Measurements from ENCODE around the gene NACC2.

The NACC2 gene, protein sequence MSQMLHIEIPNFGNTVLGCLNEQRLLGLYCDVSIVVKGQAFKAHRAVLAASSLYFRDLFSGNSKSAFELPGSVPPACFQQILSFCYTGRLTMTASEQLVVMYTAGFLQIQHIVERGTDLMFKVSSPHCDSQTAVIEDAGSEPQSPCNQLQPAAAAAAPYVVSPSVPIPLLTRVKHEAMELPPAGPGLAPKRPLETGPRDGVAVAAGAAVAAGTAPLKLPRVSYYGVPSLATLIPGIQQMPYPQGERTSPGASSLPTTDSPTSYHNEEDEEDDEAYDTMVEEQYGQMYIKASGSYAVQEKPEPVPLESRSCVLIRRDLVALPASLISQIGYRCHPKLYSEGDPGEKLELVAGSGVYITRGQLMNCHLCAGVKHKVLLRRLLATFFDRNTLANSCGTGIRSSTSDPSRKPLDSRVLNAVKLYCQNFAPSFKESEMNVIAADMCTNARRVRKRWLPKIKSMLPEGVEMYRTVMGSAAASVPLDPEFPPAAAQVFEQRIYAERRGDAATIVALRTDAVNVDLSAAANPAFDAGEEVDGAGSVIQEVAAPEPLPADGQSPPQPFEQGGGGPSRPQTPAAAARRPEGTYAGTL
- 21.6 to 44.4 reads per million in 2 experiments for total RNA-seq

DNA sequence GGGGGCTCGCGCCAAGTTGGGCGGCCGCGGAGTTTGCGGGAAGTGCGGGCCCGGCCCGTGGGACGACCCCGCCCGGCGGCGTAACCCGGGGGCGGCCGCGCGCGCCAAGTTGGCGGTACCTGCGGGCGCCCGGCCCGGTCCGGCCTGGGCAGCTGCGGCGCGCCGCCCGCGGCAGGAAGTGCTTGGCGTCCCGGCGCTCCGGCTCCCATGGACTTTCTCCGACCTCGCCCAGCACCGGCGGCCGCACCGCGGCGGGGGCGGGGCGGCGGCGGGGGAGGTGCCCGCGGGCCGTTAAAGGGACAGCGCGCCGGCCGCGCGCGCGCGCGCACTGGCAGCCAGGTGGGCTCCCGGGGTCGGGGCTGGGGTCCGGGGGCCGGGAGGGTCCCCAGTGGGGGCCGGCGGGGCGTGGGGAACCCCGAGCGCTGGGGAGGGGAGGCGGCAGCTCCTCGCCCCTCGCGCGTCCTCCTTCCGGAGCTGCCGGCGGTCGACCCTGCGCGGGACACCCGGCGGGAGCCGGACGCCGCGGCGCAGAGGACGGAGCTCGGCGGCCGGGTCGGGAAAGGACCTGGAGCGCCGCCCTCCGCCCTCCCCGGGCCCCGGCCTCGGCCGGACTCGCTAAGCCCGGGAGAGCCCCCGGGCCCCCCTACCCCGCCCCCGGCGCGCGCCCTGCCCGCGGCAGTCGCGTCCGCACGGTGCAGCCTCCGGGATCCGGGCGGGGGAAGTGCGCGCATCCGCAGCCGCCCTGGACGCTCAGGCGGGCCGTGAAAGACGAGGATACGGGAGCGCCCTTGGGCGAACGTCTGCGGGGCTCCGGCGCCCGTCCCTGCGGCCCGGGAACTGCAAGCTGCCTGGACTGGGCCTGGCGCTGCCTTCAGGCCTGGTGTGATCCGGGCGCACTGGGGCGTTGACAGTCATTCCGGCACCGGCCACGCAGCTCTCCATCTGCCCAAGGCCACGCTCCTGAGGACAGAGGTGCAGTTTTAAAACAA is at the start of gene NACC2:
Gene NACC2 (minus strand): TSS at position 220 of the 989 bp plus-strand sequence. CDS start 44,768 bp downstream, outside the sequence.
- DNase-seq (ENCODE audit: low read depth) = no peak

DNA sequence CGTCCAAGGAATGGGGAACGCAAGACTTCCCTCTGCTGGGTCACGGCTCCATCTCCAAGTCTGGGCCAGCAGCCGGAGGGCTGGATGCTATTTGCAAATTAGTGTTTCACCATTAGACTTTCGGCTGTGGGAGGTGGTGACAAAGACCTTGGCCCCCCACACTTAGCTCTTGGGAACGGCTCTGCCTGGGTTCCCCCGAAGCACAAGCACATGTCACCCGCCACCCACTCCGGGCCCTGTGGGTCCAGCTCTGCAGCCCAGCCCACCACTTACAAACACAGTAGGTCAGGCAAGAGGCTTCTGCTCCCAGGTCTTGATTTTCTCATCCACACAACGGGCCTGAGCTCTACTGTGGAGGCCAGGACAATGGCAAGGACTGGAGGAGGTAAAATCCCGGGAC is 49.4 kb upstream of the NACC2 start:
- no peak for DNase-seq (ENCODE audit: low read depth)

DNA sequence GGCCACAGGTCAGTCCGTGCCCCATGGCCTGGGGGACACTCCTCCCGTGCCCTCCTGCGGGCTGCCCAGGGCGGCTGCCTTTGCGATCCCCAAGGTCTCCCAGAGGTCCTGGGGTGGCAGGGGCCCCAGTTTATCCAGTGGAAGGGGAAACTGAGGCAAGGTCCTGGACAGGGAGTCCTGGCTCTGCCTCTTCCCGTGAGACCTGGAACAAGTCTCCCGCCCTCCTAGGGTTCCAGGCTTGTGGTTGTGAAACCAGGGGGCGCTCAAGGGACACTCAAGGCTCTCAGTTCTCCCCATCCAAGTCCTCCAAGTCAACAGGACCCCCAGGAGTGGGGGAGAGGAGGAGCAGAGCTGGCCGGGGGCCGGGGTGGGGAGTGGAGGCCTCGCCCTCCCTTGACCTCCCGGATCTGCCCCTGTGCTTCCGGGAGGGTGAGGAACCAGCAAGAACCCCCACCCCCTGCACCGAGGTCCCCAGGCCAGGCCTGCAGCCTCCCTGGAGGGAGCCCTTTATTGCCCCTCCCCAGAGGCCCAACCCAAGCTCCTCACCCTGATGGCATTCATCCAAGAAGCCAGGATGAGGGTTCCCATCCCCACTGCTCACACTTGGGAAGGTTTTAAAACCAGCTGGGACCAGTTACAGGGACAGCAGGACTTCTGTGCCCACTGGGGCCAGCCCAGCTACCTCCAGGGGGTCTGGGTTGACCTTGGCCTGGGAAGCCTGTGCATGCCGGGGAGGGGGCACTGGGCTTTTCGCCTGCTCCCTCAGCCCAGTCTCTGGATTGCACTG is 48.3 kb upstream of the NACC2 start:
- DNase-seq (ENCODE audit: low read depth) = no peak

DNA sequence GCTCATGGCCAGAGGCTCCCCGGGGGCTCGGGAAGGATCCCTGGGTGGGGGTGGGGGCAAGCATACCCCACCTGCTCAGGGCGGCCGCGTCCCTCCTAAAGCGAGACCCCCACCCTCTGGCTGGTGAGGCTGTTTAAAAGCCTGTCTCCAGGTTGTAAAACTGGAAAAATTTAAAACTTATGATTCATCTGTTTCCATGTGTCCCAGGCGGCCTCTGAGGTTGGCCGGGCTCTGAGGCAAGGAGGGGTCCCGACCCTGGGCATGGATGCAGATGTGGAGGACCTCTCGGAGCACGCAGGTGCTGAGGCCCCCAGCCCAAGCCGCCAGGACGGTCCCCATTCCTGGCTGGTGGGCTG is 47.7 kb upstream of the NACC2 start:
- DNase-seq (ENCODE audit: low read depth) = no peak

DNA sequence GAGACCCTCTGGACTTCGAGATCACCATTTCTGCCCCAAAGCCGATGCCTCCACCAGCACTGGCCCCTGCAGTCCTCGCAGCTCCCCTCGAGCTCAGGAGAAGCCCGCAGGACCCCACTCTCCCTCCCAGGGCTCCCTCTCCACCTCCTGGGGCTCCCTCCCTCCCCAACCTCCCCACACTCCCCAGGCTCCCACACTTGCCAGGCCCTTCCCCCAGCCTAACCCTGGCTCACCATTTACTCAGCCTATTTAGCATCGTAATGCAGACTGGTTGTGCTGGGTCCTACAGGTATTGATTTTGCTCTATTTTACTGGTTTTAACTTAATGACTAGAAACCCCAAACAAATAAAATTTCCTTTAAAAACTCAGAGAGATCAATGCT is 47.3 kb upstream of the NACC2 start:
- no peak for DNase-seq (ENCODE audit: low read depth)

DNA sequence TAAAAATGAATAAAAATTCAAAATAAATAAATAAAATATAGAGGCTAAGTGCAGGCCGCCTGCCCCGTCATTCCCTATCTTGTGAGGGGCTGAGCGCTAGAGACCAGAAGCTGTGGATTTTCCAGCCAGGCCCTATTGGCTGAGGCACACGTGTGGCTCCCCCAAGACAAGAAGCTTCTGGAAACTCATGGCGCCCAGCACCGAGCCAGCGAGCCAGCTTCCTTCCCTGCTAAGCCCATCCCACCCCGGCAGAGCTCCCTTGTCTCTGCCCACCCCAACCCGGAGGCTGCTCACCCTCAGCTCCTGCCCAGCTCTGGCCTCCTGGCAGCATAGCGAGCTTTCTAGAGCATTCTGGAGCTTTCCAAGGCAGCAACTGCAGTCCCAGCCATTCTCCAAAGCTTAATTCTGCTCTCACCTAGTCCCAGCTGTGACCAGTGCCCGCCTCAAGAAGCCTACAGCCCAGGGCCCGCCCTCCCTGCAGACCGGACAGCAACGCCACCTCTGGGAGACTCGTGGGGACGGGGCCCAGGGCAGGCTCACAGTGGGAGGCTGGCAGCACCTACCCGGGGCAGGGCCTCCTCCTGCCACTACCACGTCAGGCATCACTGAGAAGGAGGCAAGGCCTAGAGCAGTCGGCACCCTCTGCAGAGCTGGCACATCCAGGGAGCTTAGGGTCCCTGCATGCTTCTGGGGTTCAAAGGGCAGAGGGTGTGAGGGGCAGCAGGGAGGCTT is 46.8 kb upstream of the NACC2 start:
- no peak for DNase-seq (ENCODE audit: low read depth)

DNA sequence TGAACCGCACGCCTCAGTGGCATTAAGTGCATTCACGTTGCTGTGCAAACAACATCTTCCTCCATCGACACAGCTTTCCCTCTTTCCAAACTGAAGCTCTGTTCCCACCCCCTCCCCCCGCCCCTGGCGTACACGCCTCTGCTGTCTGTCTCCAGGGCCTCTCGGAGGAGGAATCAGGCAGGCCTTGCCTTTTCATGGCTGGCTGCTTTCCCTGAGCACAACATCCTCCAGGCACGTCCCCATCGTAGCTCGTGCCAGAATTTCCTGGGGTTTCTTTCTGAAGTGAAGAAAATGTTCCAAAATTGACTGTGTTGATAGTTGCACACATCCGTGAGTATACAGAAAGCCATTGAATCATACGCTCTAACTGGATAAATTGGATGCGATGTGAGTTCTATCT is 45.9 kb upstream of the NACC2 start:
- DNase-seq (ENCODE audit: low read depth) = no peak

DNA sequence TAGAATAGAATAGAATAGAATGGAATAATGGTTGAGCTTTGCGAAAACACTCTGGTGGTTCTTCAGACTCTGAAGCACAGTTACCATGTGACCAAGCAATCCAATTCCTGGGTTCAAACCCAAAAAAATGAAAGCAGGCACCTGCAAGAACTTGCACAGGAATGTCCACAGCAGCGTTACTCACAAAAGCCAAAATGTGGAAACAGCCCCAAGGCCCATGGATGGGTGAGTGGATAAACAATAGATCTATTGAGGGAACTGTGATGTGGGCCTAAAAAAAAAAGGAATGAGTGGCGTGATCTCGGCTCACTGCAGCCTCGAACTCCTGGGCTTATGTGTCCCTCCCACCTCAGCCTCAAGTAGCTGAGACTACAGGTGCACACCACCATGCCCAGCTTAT is 45.0 kb upstream of the NACC2 start:
- DNase-seq (ENCODE audit: low read depth) = no peak

DNA sequence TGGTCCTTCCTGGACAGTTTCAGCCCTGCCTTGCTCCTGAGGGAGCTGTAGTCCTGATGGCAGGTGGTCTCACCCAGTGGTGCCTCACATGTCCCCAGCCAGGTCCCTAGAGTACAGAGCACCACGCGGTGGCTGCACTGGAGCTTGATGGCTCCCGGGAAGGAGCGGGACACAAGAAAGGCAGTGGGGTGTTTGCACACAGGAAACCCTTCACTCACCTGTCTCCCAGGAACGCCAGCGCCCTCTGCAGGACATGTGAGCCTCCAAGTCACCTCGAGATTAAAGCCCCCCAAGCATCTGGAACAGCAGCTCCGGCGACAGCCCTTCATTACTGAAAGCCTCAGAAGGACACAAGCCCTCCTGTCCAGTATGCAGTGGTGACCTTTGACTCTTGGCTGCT is 43.5 kb upstream of the NACC2 start:
- DNase-seq (ENCODE audit: low read depth) = peak; percentile 17

DNA sequence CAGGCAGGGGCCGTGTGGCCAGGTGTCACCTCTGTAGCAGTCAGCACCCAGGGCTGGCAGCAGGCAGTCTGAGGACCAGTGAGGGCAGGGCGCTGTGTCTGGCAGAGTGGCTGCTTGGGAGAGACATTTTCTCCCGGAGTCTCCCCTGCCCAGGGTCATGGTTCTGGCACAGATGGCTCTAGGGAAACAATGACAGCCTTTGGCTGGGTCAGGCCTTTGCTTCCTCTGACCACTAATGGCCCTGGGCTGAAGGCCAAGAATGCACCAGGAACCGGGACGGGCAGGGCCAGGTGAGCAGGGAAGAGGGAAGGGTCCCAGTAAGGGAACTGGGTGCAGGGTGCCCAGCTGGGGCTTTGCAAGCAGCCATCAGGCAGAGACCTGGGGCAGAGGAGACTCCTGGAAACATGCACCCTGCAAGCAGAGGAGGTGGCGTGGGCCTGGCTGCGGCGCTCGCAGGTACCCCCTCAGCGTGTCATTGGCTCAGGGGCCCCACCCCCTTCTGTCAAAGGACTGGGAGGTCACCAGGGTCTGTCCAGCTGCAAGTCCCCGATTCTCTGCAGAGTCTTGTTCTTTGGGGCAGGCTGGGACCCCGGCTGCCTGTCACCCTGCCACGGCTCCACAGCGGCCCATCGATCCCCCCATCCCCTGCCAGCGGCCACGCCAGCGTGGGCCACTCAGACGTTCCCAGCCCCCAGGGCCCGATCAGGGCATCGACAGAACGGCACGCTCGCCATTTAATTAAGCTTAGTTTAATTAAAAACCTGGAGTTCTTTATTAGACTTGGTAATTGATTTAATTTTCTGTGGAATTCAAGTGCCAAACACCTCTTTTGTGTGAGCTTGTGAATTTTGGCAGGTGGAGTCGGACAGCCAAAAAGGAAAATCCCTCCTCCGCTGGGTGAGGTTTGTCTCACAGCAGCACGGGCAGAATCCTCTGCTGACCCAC is 42.5 kb upstream of the NACC2 start:
- no peak for DNase-seq (ENCODE audit: low read depth)

DNA sequence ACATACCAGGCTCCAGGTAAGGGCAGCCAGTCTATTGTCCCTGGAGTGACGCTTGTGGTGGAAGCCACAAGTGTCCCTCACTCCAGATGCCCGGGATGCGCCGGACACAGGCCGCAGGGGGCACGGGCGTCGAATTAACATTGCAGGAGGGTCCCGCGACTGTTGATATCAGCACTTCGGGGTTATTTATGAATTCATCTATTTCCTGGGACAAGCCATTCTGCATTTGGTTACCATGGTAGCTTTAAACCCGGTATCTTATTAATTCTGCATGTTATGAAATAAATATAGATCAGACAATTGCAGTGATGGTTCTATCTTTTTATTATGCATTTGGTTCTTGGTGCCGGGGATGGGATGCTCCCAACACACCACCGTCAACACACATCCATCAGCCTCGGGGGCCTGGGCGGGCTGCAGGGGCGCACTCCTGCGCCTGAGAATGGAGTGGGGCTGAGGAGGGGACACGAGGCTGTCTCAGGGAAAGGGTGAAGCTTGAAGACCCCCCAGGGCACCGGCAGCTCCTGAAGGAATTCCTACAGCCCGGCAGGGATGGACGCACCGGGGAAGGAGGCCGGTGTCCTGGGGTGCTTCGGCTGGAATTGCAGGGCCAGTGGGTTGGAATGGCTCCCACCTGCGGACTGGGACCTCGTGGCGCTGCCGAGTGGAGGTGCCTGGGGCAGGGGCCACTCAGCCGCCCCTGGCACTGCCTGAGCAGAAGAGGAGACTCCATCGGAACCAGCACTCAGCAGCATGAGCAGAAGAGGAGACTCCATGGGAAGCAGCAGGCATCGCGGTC is 41.2 kb upstream of the NACC2 start:
- DNase-seq (ENCODE audit: low read depth) = no peak

DNA sequence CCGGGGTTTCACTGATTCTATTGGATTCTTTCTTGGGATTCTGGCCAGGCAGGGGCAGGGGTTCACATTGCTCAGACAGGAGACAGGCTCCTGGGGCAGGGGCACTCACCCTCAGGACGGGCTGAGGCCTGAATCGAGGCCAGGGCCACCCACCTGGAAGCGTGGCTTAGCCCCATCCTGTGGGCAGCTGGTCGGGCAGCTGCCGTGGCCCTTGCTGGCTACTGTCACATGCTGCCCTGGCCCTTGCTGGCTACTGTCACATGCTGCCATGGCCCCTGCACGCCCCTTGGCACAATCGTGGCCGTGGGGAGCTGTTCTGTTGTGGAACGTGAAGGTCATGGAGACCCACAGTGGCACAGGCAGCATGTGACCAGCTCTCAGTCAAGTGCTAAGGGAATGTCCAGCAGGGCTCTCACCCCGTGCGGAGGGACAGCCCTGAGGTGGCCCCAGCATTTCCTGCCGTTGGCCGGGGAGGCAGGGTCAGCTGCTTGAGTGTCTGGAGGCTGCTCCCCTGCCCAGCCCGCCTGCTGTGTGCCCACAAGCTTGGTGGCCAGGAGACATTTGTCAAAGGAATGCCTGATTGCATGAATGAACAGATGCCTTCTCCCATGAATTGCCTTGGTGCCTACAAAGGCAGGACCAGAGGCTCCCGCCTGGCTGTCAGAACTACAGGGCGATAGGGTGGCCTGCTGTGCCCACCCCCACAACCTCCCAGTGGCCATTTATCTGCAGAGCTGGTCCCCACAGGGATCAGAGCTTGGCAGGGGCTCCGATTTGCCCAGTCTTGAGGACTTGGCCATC is 40.4 kb upstream of the NACC2 start:
- DNase-seq (ENCODE audit: low read depth) = no peak

DNA sequence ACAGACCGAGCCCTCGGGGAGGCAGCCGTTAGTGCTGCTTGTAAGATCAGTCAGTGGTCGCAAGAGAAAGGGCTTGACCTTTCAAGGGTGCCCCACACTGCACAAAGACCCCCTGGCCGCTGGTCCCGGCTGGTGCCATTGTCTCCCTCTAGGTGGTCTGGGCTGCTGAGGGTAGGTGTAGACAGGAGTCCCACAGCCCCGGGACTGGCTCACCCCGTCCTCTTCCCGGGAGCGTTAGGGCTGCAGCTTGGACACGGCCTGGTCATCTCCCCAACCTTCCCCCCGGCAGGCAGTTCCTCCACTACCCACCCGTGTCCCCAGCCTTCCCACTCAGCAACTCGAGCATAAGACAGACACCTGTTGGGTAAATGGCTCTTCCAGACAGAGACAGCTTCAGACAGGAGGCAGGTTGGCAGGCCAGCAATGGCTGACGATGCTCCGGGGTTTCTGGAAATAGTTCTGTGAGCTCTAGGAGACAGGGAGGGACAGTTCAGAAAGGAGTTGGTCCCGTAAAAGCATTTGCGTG is 38.9 kb upstream of the NACC2 start:
- DNase-seq (ENCODE audit: low read depth) = no peak

DNA sequence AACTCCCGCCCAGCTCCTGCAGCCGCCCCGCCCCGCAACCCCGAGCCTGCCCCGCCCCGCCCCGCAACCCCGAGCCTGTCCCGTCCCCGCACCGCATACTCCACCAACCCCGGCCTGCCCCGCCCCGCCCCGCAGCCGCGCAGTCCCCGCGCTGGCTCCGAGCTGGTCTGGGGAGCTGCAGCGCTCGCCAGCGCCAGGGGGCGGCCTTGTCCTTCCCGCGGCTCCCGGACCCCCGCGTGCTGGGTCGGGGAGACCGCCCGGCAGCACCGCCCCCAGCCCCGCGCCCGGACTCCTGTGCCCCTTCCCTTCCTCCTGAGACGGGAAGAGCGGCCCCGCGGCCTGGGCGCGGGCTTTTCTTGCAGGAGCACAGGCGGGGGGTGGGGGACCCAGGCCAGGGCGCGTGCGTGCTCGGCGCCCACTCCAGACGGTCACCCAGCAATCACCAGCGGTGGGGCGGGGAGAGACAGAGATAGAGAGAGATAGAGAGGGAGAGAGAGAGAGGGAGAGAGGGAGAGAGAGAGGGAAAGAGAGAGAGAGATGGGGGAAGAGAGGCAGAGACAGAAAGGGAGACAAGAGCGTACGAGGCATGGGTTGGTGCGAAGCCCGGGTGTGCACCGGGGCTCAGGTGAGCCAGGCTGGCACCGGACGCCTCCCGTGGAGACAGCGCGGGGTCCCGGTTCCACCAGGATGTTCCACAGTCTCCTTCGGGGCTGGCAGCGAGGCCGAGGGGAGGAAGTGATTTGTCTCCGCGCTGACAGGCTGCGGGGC is 38.3 kb upstream of the NACC2 start:
- DNase-seq (ENCODE audit: low read depth) = no peak

DNA sequence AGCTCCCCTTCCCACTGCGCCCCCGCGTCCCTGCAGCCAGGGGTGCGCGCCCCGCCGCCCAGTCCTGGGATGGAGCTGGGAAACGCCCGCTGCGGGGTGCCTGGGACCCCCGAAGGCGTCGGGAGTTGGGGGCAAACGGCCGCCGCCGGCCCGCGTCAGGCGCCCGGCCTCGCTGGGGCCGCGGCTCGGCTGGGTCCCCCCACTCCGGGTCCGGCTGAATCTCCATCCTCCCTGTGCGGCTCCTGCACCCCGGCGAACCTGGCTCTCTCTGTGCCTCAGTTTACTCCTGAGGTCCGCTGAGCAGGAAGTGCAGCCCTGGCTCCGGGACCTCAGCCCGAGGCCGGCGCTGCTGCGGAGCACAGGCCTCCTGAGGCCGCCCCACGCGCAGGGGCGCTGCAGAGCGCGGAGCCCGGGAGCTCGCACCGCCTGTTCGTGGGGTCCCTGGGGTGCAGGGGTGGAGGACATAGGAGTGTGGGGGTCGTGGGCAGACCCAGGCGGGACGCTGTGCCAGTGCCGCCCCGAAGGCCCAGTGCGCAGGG is 37.5 kb upstream of the NACC2 start:
- no peak for DNase-seq (ENCODE audit: low read depth)

DNA sequence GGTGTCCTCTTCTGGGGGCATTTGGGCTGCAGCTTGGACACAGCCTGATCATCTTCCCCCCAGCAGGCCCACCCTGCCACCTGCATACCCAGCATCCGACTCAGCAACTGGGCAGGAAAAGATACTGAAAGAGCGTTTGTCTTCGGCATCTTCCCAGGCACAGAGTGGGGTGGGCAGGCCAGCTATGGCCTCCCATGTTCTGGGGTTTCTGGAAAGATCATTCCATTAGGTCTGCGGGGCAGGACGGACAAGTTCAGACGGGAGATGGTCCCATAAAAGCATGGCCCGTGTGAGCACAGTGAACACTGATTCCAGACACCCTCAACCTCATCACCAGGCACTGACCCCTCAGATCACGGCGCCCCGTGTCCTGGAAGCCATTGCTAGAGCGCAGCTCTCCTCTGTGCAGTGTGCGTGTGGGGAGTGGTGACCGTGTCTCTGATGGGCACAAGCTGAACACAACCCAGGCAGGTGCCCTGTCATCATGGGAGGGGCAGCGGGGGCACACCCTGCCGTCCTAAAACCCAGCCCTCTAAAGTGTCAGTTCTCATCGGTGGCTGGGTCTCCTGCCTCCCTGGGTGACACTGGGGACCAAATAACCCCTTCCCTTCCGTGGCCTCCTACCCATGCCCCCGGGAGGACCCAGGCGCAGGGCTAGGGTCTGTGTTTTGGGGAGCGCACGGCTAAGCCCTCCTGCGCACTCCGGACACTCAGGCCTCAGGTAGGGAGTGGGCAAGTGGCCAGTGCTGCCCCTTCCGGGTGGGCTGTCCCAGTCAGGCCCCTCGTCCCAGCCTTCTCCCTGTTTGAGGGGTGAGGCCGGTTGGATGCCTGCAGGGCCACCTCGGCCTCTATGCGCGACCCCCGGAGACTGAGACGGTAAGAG is 36.8 kb upstream of the NACC2 start:
- no peak for DNase-seq (ENCODE audit: low read depth)
